ENCODE data around the gene COL9A3.

- no peak for TF ChIP-seq CREB1 (IDR thresholded peaks at IDR 0.05; ENCODE audit: low read depth)
- no peak for TF ChIP-seq YY1 (IDR thresholded peaks at IDR 0.05; ENCODE audit: low read depth)
- no peak for TF ChIP-seq TAF1 (IDR thresholded peaks at IDR 0.05; ENCODE audit: low read depth)
Observed at GRCh38 chr20:62889871-62890270, 73.0 kb downstream of the COL9A3 start.
